HG03432 (cell line): ENCODE data around the gene PTPRM.

Experiments
- ATAC-seq: cut with Tn5 transposase; IDR thresholded peaks from one replicate; pipeline ENCODE4 v1.9.1; 2021; ENCODE audit warnings: mild to moderate bottlenecking, moderate library complexity; ENCODE audit not compliant: unreplicated experiment

PTPRM gene

DNA sequence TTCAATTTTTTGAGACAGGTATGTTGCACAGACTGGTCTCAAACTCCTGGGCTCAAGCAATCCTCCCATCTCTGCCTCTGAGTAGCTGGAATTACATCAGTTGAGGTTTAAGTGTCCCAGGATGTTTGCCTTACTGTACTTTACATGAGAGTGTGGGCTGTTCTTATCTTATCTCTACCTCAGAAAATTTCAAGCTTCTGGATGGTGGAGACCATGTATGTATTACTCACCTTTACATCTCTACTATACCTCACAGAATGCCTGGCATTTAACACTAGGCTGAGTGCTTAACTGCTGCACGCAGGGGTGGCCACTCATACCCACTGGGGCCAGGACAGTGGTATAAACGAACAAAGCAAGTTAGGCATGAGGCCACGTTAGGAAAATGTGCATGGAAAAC lies 770.1 kb downstream of the PTPRM start:
- ATAC-seq, result no peak

DNA sequence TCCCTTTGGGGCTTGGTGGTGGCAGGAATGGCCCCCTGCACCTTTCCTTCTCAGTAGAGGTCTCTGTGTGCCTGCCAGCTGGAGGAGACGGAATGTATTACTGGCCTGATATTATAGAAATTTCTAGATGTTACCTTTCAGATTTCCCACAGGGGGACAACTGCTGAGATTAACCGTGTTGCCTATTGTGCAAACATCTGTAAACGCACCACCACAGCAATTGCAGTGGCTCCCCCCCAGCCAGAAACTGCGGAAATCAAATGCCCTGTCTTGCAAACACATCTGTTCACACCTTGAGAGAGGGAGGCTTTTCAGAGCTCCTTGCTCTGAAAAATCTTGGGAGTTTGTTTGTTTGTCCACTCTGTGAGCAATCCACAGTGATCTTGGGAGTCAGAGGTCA lies 772.1 kb downstream of the PTPRM start:
- no peak for ATAC-seq

DNA sequence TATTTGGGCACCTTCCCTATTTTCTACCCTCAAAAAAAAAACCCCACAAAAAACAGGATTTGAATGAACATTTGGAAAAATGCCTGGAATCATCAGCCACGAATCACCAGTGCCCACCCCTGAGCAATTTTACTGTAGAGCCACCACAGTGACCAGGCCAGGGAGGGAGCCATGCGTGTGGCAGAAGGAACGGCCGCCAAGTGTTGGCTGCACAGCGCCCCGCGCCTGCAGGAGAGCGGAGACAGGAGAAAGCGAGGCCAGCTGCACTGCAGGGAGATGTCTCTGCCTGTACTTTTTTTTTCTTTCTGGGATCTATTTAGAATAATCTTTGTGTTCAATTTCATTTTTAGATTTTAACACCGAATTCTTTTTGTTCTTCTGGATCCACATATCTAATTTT lies 772.8 kb downstream of the PTPRM start:
- ATAC-seq, result no peak

DNA sequence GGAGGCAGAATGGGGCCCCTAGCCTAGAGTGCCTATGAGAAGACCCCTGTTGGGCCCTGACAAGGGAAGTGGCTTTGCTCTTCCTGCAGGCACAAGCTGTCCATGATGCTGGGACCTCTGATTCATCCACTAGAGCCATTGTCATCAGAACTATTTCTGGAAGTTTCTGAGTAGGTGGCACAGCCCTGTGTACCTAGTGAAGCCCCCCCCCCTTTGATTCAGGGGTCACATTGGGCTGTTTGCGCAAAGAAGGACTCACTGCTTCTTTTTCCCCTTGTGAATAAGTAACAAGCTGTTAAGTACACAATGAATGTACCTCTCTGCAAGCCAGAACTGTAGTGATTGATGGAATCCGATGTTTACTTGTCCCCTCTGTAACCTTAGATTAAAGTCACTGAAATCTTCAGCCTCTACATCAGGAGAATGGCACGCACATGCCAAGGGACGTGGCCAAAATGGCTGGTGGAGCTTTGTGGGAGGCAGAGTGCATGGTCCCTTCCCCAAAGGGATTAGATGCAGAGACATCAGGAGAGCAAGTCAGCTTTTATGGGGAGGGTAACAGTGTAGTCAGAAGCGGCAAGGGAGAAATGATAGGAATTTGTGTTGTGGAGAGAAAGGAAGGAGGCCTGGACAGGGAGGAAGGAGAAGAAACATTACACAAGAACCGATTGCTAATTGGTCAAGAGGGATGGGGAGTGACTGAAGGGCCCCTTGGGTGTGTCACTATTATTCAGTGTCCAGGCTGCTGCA lies 774.5 kb downstream of the PTPRM start:
- ATAC-seq, result no peak

DNA sequence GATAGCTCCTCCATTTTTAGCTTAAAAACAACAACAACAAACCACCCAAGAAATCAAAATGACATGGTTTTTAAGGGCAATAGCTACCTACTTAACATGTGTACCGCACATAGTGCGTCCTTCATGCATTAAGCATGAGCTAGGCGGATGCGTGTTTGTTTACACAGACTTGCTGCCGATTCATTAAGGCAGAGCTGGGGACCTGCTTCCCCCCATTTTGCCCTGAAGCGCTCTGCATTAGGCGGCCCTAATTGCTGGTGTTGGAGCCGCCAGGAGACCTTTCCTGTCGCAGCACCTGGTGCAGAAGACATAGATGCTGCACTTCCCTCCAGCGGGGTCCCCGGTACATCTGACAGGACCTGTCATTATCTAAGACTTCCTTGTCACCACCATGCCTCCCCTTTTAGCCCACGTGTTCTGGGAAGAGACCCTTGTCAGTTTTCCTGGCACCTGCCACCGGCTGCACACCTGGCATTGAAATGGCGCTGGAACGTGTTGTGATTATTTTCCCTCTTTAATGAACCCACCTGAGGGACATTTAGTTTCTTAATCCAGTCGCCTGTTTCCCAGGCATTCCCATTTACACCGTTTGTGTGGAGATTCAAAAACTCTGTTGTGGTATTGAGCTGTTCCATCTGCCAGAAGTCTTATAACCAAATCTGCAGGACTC lies 781.1 kb downstream of the PTPRM start:
- ATAC-seq, result no peak

DNA sequence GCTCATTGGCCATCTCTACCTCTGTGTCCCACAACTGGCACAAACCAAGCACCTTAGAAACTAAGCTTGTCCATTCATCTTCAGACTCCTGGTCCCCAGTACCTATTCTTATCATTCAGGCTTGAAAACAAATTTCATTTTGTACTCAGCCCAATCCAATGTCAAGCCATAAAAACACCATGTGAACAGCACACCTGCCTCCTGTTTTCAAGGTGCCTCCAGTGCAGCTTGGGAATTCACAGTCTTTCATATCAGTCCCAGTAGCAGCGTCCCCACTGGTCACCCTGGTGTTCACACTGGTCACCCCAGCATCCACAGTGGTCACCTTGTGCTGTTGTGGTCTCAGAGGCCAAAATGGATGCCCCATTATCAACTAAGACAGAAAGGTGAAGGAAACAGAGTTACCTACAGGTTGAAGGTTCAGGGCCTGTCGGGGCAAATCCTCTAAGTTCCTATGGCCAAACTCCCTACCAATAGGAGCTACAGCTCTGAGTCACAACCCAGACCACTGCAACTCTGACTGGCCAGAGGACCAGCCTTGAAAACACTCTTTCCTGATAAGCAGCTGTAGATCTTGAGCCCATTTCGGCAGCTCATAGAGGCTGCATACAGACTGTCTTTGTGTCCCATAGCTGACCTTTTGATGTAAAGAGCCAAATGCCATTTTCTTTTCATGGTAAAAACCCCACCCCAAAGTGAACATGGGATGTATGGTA lies 782.6 kb downstream of the PTPRM start:
- ATAC-seq, result no peak

DNA sequence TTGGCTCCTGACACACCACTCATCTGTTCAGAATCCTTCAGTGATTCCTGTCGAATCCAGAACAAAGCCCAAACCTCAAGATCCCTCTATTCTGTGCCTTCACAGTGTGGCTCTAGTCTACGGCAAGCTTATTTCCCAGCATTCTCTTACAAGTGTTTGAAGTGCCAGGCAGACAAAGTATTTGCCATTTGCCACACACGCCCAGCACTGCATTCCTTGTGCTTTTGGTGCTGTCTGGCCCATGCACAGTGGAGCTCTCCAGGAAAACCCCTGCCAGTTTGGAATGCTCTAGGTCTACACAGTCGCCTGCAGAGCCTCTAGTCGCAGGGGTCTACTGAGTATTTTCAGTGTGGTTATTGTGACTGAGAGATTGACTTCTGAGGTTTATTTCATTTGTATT lies 783.5 kb downstream of the PTPRM start:
- ATAC-seq, result no peak

DNA sequence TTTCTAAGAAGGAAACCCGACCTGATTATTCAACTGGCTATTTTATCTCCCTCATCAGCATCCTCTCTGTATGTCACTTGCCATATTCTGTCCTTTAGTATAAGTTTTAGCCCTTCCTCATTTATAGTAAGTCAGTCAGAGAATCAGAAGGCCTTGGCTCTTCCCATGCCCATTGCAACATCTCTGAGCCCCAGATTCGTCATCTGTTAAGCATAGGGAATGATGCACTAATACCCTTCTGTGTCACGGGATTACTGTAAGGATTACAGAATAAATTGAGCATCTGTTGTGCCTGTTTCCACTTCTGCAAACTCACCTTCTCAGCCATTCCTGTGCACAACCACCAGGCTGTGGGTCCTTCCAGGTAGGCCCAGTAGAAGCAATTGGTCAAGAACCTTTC lies 784.0 kb downstream of the PTPRM start:
- no peak for ATAC-seq

DNA sequence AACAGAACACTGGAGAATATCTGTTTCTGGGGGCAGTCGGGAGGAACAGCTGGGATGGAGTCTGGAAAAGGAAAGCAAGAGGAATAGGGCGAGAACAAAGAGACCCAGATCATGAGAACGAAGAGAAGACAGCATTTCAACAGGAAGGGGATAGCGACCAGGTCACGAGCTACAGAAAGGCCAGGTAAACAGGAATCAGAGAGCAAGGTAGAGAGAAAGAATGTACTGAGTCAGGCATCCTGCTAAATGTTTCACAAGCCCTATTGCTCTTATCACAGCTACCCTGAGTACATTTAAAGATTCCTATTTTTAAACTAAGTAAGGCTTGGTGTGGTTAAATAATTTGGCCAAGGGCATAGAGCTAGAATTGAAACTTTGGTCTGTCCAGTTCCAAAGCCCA lies 787.2 kb downstream of the PTPRM start:
- no peak for ATAC-seq

DNA sequence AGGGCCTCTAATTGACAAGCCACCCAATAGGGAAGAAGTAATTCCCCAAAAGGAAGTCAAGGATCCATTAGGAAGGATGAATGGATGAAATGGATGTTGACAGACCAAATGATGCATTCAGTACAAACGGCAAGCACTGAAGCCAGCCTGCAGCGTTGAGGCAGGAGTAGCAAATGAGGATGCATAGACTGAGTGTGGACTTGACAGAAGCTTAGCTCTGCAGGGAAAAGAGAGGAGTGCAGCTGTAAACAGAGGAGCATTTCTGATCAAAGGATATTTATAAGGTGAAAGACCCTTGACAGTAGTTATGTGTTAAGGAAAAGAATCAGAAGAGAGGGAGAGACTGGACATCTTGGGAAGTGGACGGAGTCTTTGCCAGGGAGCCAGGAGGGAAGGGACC lies 788.9 kb downstream of the PTPRM start:
- ATAC-seq, result no peak

DNA sequence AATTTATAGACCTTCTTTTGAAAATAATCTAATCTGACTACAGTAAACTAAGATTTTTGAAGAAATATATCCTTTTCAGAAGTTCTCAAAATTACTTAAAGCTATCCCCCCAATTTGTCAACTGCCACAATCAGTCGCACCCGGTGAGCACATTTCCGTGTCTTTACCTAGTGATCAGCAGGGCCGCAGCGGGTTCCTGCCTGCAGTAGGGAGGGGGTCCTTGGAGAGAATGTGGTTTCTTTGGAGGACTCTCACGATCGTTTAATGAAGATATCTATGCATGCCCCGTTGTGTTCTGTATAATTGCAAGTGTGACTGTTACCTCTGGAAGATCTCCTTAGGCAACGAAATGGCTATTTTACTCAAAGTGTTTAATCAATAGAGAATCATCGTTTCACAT lies 790.2 kb downstream of the PTPRM start:
- ATAC-seq, result no peak

DNA sequence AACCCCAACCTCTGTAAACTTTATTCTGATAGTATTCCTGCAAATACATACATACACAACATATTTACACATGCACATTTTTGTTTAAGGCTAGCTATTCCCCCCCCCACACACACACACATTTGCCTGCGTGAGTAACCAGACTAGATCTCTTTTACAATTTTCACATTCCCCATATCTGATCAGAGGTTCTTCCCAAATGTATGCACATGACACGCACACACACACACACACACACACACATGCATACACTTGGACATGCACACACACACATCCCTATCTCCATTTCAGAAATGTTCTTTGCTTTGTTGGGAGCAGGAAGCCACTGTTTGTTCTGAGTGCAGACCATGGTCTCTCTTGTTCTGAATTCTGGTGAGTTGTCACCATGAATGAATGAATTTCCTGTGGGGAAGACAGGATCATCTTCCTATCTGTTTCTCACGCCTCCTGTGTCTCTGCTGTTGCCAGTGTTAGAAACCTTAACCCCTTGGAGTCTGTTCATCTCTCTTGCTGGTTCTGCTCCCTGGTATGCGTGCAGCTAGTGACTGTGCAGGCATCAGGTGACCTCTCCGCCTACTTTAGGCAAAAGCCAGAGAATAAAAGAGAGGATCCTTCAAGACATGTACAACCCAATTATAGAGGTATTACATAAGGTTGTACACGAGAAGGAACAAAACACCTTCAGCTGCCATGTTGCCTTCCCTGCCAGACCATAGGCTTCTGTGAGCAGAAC lies 791.1 kb downstream of the PTPRM start:
- ATAC-seq, result no peak

DNA sequence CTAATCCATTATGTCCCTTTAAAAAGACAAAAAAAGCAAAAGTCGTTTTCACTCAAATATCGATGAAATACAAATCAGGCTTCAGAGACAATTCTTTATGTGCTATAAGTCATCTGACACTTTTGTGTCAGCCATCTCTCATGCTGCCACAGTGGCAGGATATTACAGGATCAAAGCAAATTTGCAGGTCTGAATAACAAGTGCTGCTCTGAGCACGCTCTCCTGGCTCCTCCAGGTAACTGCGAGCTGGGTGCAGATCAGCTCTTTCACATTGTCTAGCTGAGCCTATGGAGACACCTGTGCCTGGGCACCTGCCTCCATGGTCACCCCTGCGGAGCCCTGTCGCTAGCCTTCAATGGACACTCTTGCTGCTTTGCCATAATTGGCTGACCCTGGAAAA lies 792.0 kb downstream of the PTPRM start:
- no peak for ATAC-seq

DNA sequence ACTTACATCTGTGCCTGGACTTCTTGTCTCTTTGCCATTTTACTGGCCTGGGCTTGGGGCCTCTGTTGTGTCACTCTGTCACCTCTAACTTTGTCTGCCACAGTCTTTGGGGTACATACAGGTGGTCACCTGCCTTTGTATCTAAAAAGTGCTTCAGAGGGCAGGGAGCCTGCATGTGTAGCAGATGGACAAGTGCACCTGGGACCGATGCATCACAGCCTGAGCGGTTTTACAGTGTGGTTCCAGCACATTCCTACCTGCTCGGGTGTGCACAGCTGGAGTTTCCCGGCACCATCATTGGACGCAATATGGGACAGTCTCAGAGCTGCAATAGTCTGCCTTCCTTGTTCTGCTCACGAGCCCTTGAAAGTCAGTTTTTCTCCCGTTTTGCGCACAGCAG lies 792.4 kb downstream of the PTPRM start:
- no peak for ATAC-seq

DNA sequence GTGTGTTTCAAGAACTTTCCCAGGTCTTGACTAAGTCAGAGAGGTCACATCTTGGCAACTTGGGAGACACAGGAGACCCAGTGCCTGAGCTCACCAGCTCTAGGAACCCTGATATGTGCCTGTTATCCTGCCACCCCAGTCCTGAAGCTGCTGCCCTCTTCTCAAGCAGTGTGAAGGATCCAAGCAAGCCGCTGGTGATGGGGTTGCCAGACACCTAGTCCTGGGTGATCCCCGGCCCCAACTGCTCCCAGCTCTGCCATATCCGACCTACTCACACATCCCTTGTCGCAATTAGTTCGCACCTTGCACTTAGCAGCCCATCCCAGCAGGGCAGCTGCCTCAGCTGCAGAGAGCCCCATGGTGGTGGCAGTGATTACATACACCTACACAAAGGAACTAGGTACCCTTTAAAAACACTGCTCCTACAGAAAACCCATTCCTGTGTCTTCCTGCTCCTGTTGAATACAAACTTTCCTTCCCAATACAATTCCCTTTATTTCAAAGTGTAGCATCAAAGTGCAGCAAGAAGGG lies 794.9 kb downstream of the PTPRM start:
- no peak for ATAC-seq

DNA sequence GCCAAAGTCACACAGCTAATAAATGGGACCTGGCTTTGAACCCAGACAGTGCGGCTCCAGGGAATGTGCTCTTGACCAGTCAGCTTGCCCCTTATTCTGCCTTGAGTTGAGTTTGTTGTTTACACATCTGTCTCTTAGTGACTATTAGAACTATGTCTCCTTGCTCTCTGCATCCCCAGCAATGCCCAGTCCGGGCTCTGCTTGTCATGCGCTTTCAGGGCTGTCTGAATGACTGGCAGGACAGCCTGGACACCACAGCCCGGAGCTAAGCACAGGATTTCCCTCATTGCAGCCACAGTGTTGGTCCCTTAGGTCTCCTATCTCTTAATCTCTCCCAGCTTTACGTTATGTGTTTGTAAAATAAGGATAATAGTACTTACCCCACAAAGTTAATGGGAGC lies 795.7 kb downstream of the PTPRM start:
- ATAC-seq, result no peak

DNA sequence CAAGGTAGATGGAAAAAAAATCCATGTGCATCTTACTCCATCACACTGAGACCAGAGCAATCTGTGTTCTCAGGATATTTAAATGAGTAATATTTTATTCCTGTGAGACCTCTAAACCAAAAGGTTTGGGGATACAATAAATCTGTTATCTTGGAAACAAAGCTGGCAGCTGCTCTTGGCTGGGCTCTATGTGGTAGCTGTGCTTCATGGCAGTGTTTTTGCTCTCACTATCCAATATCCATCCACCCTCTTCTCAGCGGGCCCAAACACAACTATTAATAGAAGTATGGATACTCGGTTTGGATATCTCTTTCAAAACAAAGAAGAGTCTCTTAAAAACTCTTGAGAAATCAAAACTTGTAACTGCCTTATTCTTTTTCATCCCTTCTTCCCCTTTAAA lies 797.3 kb downstream of the PTPRM start:
- ATAC-seq, result no peak

DNA sequence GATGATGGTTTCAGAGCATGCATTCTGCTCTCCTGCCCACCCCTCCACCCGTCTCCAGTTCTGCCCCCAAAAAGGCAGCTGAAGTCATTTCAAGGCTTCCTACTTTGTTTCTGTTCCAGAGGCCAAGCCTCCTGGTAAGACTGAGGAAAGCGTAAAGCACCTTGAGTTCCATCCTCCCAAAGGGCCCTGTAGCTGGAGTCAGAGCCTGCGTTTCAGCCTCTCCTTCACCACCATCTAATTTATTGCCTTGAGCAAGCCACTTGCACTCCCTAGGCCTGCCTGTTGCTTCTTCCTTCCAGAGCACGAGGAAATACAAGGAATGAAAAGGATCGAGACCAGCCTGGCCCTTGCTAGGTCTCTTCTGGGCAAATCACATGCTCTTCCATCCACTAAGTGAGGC lies 797.9 kb downstream of the PTPRM start:
- ATAC-seq, result no peak

DNA sequence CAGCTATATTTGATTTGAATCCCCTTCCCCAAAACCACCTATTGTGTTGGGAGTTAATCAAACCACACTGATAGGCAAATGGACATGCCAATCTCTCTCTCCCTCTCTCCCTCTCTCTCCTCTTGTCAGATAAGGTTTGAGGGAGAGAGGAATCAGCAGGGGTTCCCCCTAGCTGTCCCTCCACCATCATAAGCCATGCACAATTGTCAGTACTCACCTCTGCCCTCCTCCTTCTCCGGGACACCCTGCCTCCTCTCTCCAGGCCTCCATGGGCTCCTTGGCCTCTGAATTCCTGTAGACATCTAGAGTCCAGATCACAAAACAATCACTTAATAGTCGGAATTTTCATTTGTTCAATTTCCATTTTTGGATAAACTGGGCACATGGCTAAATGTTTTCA lies 798.4 kb downstream of the PTPRM start:
- no peak for ATAC-seq

DNA sequence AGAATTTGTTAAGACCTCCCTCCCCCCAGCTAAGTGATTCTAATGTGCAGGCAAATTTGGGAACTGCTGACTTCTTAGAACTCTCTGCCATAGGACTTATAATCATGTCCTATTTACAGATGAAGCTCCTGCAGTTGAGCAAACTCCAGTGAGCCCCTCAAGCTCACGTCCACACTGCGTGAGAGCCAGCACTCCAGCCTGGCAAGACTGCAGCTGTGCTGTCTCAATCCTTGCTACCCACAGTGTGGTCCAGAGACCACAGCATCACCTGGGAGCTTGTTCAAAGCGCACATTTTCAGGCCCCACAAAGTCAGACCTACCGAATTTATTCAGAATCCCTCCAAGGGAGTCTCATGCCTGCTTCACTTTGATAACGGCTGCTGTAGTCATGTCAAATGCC lies 799.0 kb downstream of the PTPRM start:
- ATAC-seq, result no peak

DNA sequence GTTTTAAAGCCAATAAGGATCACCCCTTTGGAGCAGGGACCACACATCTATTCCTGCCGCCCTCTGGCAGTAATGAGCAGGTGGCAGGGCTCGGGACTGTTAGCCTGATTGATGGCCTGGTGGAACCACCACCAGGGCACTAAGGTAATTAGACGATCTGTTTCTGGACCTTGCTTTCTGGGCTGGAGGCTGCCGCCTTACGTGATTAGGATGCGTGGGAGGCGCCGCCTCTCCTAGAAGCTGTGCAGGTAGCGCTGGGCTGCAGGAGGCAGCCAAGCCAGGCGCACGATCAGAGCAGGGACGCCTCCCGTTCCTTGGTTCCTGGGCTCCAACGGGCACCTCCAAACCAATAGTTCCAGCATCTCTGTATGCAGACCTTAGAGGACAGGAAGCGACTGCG lies 799.5 kb downstream of the PTPRM start:
- ATAC-seq, result no peak
